ENCODE results near the gene CDK3.

Gene CDK3

GRCh38 chr17:75991396-75991795 lies 9.3 kb upstream of the CDK3 start:
- no peak for DNase-seq (ENCODE audit: low read depth in 2 of 2)

GRCh38 chr17:75994802-75995370 lies 5.8 kb upstream of the CDK3 start:
- no peak for DNase-seq (ENCODE audit: low read depth in 2 of 2)

- DNase-seq (ENCODE audit: low read depth in 2 of 2): no peak
Observed at GRCh38 chr17:75995385-75995925, 5.2 kb upstream of the CDK3 start.

GRCh38 chr17:75996665-75997590 lies 3.7 kb upstream of the CDK3 start:
- no peak for DNase-seq (ENCODE audit: low read depth in 2 of 2)

DNA sequence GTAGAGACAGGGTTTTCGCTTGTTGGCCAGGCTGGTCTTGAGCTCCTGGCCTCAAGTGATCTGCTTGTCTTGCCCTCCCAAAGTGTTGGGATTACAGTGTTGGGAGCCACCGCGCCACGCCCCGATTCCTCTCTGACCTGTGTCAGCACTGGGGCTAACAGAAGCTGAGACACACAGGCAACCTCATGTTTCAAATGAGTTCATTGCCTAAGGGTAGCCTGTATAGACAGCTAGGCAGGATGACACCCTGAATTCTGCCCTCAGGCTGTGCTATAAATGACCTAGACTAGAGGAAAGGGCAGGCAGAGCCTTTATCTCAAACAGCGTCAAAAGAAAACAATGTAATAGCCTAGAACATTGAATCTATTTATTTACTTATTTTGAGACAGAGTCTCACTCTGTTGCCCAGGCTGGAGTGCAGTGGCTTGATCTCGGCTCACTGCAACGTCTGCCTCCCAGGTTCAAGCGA lies 2.3 kb upstream of the CDK3 start:
- DNase-seq (ENCODE audit: low read depth in 2 of 2): no peak

DNA sequence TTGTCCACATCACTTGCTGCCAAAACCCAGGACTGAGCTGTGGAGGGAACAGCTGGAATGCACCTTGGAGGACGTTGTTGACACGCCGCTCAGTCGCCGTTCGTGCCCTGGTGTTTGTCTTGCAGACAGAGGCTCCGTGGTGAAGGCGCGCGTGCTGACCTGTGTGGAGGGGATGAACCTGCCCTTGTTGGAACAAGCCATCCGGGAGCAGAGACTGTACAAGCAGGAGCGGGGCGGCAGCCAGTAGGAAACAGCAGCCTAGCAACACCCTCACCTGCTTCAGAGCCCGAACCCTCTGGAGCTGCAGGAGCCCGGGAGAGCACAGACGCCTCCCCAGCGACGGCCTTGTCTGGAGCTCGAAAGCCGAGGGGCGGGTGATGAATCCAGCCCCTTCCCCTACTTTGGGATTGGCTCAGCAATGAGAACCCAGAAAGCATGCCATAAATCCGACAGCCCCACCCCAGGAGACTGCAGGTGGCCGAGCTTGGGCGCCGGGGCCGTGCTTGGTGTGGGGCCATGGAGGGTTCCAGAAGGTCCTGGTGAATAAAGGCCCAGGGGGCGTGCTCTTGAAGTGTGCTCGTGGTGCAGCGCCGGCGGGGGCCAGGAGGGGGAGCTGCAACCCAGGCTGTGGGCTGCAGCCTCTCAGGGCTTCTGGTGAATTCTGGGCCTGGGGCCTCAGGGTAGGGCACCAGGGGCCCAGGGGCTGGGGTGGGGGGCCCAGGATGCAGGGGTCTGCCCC lies 470 bp upstream of the CDK3 start:
- DNase-seq (ENCODE audit: low read depth in 2 of 2): peak; percentile 46 to 58

DNA sequence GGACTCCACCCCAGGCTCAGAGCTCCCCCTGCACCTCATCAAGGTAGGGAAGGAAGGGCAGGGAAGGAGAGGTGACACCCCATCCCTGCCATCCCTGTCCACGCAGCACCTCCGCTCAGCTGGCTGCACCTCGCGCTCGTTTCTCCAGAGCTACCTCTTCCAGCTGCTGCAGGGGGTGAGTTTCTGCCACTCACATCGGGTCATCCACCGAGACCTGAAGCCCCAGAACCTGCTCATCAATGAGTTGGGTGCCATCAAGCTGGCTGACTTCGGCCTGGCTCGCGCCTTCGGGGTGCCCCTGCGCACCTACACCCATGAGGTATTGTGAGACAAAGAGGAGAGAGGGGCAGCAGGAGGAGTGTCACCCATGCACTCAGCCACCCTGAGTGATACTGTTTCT lies 1.4 kb downstream of the CDK3 start:
- no peak for DNase-seq (ENCODE audit: low read depth in 2 of 2)

GRCh38 chr17:76003915-76004314 lies 3.3 kb downstream of the CDK3 start:
- no peak for DNase-seq (ENCODE audit: low read depth in 2 of 2)

GRCh38 chr17:76004750-76005262 lies 4.2 kb downstream of the CDK3 start:
- DNase-seq (ENCODE audit: low read depth in 2 of 2): no peak

DNA sequence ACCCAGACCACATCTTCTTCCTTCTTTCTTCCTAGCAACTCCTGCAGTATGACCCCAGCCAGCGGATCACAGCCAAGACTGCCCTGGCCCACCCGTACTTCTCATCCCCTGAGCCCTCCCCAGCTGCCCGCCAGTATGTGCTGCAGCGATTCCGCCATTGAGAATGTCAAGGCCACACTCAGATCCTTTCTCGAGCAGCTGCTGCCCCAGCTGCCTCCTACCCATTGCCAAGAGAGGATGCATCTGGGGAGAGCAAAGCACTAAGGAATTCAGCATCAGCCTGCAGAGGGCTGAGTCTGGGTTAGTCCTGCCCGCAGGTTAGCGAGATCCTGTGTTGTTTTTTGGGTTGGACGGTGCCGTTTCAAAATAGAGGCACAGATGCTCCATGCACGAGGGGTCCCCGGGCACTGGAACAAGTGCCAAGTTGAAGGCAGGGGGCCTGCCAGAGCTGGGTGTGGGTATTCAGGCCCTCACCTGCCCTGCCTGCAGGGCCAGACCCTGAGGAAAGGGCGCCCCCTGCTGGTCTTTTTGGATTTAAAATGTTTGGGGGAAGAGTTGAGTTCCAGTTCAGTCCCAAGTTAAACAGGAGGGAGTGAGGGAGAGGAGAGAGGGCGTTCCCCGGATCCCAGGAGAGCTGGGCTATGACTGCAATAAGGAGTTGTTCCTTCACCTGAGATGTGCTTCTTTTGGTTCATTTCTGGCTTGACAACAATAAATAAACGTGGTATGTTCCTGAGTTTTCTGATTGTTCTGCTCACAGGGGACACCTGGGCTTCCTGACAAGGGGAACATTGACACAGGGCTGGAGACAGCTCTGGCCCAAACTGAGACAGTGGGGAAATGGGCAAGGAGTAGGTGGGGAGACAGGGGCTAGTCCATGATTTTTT lies 4.9 kb downstream of the CDK3 start:
- DNase-seq (ENCODE audit: low read depth in 2 of 2): peak; percentile 76 to 86

DNA sequence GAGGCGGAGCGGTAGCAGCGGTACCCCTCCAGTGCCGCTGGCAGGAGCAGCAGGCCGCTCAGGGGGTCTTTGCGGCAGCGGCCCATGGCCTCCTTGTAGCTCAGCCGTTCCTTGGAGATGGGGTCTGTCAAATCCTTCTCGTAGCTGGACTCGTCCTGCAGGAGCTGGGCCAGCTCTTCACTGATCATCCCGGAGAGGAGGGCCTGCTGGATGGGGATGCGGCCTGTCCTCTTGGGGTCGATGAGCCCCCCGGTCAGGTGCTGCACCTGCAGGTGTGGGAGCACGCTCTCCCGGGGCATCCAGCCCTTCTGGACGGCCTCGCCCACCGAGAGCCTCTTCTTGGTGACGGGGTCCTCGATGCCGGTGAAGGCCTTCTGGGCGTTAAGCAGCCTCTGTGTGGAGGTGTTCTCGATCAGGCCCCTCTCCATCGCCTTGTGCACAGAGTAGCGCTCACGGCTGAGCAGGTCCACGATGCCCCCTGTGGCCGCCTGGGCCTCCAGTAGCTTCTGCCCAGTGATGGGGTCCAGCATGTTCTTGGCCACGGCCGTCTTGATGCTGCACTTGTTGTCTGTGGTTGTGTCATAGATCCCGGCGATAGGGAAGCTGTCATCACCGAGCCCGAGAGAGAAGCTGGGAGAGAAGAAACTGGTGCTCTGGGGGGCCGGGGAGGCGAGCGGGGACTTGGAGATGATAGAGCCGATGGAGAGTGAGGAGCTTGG lies 6.6 kb downstream of the CDK3 start:
- DNase-seq (ENCODE audit: low read depth in 2 of 2): no peak

GRCh38 chr17:76007850-76008165 lies 7.2 kb downstream of the CDK3 start:
- DNase-seq (ENCODE audit: low read depth in 2 of 2): no peak

GRCh38 chr17:76008208-76008607 lies 7.6 kb downstream of the CDK3 start:
- DNase-seq (ENCODE audit: low read depth in 2 of 2): no peak

DNA sequence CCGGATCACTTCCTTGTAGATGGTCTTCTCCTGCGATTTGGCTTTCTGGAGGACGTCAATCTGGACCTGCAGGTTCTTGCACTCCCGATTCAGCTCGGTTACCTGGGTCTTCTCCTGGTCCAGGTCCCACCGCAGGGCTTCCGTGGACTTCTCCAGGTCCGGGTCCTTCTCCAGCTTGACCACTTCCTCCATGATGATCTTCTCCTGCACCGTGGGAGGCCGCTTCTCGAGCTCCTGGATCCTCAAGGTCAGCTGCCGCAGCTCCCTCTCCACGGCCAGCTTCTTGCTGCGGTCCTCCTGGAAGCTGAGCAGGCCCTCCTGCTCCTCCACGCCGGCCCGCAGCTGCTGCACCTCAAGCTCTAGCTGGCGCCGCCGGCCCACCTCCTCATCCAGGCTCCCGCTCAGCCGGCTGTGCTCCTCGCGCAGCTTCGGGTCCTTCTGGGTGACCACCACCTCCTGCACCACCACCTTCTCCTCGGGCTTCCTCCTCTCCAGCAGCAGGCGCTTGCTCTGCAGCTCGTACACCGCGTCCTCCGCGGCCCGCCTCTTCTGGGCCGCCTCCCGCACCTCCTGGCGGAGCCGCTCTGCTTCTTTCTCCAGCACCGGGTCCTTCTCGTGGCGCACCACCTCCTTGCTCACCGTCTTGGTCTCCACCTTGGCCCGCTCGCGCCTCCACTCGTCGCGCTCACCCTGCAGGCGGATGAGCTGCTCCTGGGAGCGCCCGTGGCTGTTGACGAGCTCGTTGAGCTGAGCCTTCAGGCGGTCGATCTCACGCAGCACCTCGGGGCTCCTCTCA lies 8.2 kb downstream of the CDK3 start:
- DNase-seq (ENCODE audit: low read depth in 2 of 2): no peak

- no peak for DNase-seq (ENCODE audit: low read depth in 2 of 2)
Observed at GRCh38 chr17:76009447-76009846, 8.8 kb downstream of the CDK3 start.

- DNase-seq (ENCODE audit: low read depth in 2 of 2): no peak
Observed at GRCh38 chr17:76009969-76010661, 9.5 kb downstream of the CDK3 start.

GRCh38 chr17:76011951-76012350 lies 11.3 kb downstream of the CDK3 start:
- no peak for DNase-seq (ENCODE audit: low read depth in 2 of 2)

GRCh38 chr17:76013377-76013932 lies 12.8 kb downstream of the CDK3 start:
- no peak for DNase-seq (ENCODE audit: low read depth in 2 of 2)

All from stimulated activated CD4-positive, alpha-beta T cell treated with anti-CD3 and anti-CD28 coated beads, Interleukin-1b, Interleukin-23, amount 100 ng/mL, for 4 hours (primary cell).